Measurements from ENCODE around the gene PSG7.
"Not testable (repeated sequence)": the region's sequence is repeated elsewhere in the genome, so short reads cannot be mapped to it uniquely, and the experiment has no call there.

DNA sequence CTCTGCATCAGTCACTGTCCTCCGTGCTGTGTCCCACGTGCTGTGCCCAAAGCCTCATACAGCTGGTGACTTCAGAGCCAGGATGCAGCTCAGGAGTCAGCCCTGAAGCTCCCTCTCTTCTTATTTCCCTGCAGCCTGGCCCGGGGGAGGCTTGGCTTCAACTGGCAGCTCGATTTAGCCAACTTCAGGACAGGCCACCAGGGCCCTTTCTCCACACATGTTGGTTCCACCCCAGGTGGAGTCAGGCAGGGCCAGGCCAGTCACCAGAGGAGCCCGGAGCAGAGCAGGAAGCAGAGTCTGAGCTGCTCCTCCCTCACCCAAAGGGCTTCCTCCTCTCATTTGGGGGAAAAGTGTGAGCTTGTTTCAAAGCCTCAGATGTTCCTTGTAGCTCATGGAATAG lies 30.8 kb downstream of the PSG7 start:
- TF ChIP-seq, protein P1, sequence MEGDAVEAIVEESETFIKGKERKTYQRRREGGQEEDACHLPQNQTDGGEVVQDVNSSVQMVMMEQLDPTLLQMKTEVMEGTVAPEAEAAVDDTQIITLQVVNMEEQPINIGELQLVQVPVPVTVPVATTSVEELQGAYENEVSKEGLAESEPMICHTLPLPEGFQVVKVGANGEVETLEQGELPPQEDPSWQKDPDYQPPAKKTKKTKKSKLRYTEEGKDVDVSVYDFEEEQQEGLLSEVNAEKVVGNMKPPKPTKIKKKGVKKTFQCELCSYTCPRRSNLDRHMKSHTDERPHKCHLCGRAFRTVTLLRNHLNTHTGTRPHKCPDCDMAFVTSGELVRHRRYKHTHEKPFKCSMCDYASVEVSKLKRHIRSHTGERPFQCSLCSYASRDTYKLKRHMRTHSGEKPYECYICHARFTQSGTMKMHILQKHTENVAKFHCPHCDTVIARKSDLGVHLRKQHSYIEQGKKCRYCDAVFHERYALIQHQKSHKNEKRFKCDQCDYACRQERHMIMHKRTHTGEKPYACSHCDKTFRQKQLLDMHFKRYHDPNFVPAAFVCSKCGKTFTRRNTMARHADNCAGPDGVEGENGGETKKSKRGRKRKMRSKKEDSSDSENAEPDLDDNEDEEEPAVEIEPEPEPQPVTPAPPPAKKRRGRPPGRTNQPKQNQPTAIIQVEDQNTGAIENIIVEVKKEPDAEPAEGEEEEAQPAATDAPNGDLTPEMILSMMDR (IDR thresholded peaks at IDR 0.05), result not testable (repeated sequence)
- TF ChIP-seq JUND (IDR thresholded peaks at IDR 0.05); EP300 (IDR thresholded peaks at IDR 0.05; ENCODE audit: borderline replicate concordance in 1 of 2, low read depth in 1 of 2, low read length in 1 of 2): not testable (repeated sequence)
- TF ChIP-seq, protein P2, sequence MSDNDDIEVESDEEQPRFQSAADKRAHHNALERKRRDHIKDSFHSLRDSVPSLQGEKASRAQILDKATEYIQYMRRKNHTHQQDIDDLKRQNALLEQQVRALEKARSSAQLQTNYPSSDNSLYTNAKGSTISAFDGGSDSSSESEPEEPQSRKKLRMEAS (IDR thresholded peaks at IDR 0.05; ENCODE audit: low read depth), result not testable (repeated sequence)
- TF ChIP-seq, protein P3, sequence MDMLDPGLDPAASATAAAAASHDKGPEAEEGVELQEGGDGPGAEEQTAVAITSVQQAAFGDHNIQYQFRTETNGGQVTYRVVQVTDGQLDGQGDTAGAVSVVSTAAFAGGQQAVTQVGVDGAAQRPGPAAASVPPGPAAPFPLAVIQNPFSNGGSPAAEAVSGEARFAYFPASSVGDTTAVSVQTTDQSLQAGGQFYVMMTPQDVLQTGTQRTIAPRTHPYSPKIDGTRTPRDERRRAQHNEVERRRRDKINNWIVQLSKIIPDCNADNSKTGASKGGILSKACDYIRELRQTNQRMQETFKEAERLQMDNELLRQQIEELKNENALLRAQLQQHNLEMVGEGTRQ (IDR thresholded peaks at IDR 0.05; ENCODE audit: borderline replicate concordance, low read depth, low read length), result not testable (repeated sequence)

Data from SK-N-SH (cell line).